Posterior cingulate gyrus (tissue), 11 donors: ENCODE results near the gene FAM193B.
"Not testable (repeated sequence)": the region's sequence is repeated elsewhere in the genome, so short reads cannot be mapped to it uniquely, and the experiment has no call there.

Experiments
- DNase-seq, 10 donors: peaks; one replicate each; pipeline versions ENCODE4 v3.0.0 to v3.0.0-alpha.2; 2020 to 2021; ENCODE audit warnings: mixed read lengths in 3 of 10
- intact Hi-C: fragments of 100-400 bp; cut with DNase I; formaldehyde crosslinking; loops from one replicate; pipeline ENCODE4 v1.15.1; 2023

FAM193B gene

GRCh38 chr5:177545487-177546257 lies 8.7 kb downstream of the FAM193B start:
- no peak for DNase-seq
- intact Hi-C loops, result no loop called here

GRCh38 chr5:177542816-177543465 lies 11.4 kb downstream of the FAM193B start:
- DNase-seq, result peak in 1 of 10 donors; percentile 12
- intact Hi-C loops, result no loop called here

- intact Hi-C loops, result no loop called here
Observed at GRCh38 chr5:177540438-177540837, 13.9 kb downstream of the FAM193B start.

GRCh38 chr5:177539411-177539810 lies 15.0 kb downstream of the FAM193B start:
- intact Hi-C loops, result no loop called here
- DNase-seq, result no peak

More at GRCh38 chr5:177540438-177540837, 13.9 kb downstream of the FAM193B start:
- DNase-seq, result peak in 1 of 10 donors; percentile 61

GRCh38 chr5:177538876-177539275 lies 15.5 kb downstream of the FAM193B start:
- intact Hi-C loops, result no loop called here
- peak in 1 of 10 donors; percentile 50 for DNase-seq

GRCh38 chr5:177537389-177538361 lies 16.7 kb downstream of the FAM193B start:
- intact Hi-C loops, result no loop called here
- DNase-seq, result peak in 5 of 10 donors; percentile 42 to 90 (median 59)

- peak in 1 of 10 donors; percentile 66 for DNase-seq
- intact Hi-C loops, result no loop called here
Observed at GRCh38 chr5:177536386-177536785, 18.0 kb downstream of the FAM193B start.

GRCh38 chr5:177535125-177535524 lies 19.2 kb downstream of the FAM193B start:
- peak in 5 of 10 donors; percentile 29 to 90 (median 55) for DNase-seq
- intact Hi-C loops, result no loop called here

- intact Hi-C loops, result not testable (repeated sequence)
- peak in 1 of 10 donors; percentile 12 for DNase-seq
Observed at GRCh38 chr5:177534433-177534832, 19.9 kb downstream of the FAM193B start.

- peak in 1 of 10 donors; percentile 50 for DNase-seq
- intact Hi-C loops, result no loop called here
Observed at GRCh38 chr5:177531209-177531940, 23.0 kb downstream of the FAM193B start.

- intact Hi-C loops, result no loop called here
- peak in 1 of 10 donors; percentile 20 for DNase-seq
Observed at GRCh38 chr5:177530638-177531037, 23.7 kb downstream of the FAM193B start.

- intact Hi-C loops, result no loop called here
- DNase-seq, result peak in 1 of 10 donors; percentile 35
Observed at GRCh38 chr5:177529247-177530203, 24.8 kb downstream of the FAM193B start.

GRCh38 chr5:177528631-177529030 lies 25.7 kb downstream of the FAM193B start:
- peak in 1 of 10 donors; percentile 56 for DNase-seq
- intact Hi-C loops, result no loop called here

- intact Hi-C loops, result no loop called here
- DNase-seq, result peak in 1 of 10 donors; percentile 36
Observed at GRCh38 chr5:177527595-177527994, 26.8 kb downstream of the FAM193B start.

GRCh38 chr5:177526791-177527190 lies 27.6 kb downstream of the FAM193B start:
- intact Hi-C loops, result no loop called here
- DNase-seq, result peak in 1 of 10 donors; percentile 12

- peak in 1 of 10 donors; percentile 5 for DNase-seq
Observed at GRCh38 chr5:177526191-177526590, 28.2 kb downstream of the FAM193B start.

GRCh38 chr5:177524941-177525655 lies 29.3 kb downstream of the FAM193B start:
- intact Hi-C loops, result no loop called here
- DNase-seq, result peak in 1 of 10 donors; percentile 60

More at GRCh38 chr5:177526191-177526590, 28.2 kb downstream of the FAM193B start:
- intact Hi-C loops, result no loop called here

- peak in 1 of 10 donors; percentile 66 for DNase-seq
- intact Hi-C loops, result no loop called here
Observed at GRCh38 chr5:177524539-177524900, 29.8 kb downstream of the FAM193B start.
